ENCODE measurements around the gene TUBB4B.

DNA sequence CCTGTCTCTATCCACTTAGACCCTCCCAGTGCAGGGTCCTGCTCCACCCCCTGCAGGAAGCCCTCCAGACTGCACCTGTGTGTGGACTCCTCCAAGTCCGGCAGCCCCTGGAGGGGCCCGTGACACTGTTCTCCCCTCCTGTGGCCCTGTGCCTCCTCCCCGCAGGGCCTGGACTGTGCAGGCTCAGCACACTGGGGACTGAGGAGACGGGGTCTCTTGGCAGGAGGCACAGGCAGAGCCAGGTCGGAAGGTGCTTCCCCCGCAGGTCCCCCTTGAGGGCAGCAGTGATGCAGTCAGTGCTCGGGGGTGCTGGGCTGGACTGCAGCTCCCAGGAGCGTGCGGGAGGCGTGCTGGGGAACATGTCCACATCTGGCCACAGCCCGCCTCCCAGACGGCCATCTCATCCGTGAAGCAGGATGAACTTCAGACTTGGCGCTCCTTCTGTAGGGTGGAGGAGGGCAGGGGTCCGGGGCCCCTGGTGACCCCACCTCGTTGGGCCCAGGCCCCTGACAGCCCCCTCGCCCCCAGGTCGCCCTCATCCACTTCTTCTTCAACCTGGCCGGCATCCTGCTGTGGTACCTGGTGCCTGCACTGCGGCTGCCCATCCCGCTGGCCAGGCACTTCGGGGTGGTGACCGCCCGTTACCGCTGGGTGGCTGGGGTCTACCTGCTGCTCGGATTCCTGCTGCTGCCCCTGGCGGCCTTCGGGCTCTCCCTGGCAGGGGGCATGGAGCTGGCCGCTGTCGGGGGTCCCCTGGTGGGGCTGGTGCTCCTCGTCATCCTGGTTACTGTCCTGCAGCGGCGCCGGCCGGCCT is 5.5 kb upstream of the TUBB4B start:
- TF ChIP-seq, protein P1, sequence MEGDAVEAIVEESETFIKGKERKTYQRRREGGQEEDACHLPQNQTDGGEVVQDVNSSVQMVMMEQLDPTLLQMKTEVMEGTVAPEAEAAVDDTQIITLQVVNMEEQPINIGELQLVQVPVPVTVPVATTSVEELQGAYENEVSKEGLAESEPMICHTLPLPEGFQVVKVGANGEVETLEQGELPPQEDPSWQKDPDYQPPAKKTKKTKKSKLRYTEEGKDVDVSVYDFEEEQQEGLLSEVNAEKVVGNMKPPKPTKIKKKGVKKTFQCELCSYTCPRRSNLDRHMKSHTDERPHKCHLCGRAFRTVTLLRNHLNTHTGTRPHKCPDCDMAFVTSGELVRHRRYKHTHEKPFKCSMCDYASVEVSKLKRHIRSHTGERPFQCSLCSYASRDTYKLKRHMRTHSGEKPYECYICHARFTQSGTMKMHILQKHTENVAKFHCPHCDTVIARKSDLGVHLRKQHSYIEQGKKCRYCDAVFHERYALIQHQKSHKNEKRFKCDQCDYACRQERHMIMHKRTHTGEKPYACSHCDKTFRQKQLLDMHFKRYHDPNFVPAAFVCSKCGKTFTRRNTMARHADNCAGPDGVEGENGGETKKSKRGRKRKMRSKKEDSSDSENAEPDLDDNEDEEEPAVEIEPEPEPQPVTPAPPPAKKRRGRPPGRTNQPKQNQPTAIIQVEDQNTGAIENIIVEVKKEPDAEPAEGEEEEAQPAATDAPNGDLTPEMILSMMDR (IDR thresholded peaks at IDR 0.05 in 8 of 11, conservative IDR thresholded peaks at IDR 0.05 in 3 of 11): no peak
- TF ChIP-seq POLR2A (IDR thresholded peaks at IDR 0.05): no peak
